K562 (cell line): Measurements from ENCODE around the gene GSTM1. TPM values are rescaled to one million over a fixed set of nuclear protein-coding genes. Genes with fewer than 3 reads are reported as not detected.

Source experiments
- AFF1 ChIP-seq, 2 experiments: fragments of 450-650 bp; IDR thresholded peaks; 2 replicates each; pipeline ENCODE4 v1.6.1; 2018; ENCODE audit warnings: mild to moderate bottlenecking in 2 of 2, low read depth in 1 of 2; ENCODE audit not compliant: partially characterized antibody in 2 of 2
- CCNT2 ChIP-seq: IDR thresholded peaks from 2 replicates; pipeline ENCODE4 v1.6.1; 2011; ENCODE audit warnings: borderline replicate concordance, low read depth, mild to moderate bottlenecking, moderate library complexity, mixed read lengths, low read length; ENCODE audit not compliant: insufficient read length; ENCODE audit errors: extremely low read depth
- EGR1 ChIP-seq: fragments of 450-650 bp; conservative IDR thresholded peaks from 2 replicates; pipeline ENCODE4 v1.6.1; 2017; ENCODE audit warnings: mild to moderate bottlenecking
- FOXK2 ChIP-seq, 2 experiments: fragments of 450-650 bp; IDR thresholded peaks in 1 of 2; conservative IDR thresholded peaks in 1 of 2; 2 replicates each; pipeline ENCODE4 v1.6.1; 2016; ENCODE audit warnings: low read depth in 2 of 2, mild to moderate bottlenecking in 1 of 2
- FOXP4 ChIP-seq: sonication (generic); formaldehyde crosslinking; IDR thresholded peaks from 2 replicates; pipeline ENCODE4 v1.8.0; 2022; ENCODE audit warnings: mild to moderate bottlenecking, missing genetic modification reagents, borderline replicate concordance
- HLTF ChIP-seq: fragments of 450-650 bp; IDR thresholded peaks from 2 replicates; pipeline ENCODE4 v1.6.1; 2016
- PCBP2 ChIP-seq: fragments of 200-400 bp; formaldehyde crosslinking; IDR thresholded peaks from 2 replicates; pipeline ENCODE4 v1.6.1; 2018; ENCODE audit warnings: low read length, low read depth, mild to moderate bottlenecking, moderate library complexity; ENCODE audit not compliant: poor library complexity, severe bottlenecking
- POLR2AphosphoS2 ChIP-seq: IDR thresholded peaks from 2 replicates; pipeline ENCODE4 v1.6.1; 2012; ENCODE audit warnings: low read length, improper control_type of control experiment
- RCOR1 ChIP-seq, 2 experiments: IDR thresholded peaks; 2 replicates each; pipeline ENCODE4 v1.6.1; 2012; ENCODE audit warnings: low read depth in 2 of 2, low read length in 2 of 2, borderline replicate concordance in 1 of 2, improper control_type of control experiment in 1 of 2
- RUNX1 ChIP-seq: sonication (generic); IDR thresholded peaks from 2 replicates; pipeline ENCODE4 v1.6.1; 2016; ENCODE audit warnings: antibody characterized with exemption, low read depth
- SMARCA5 ChIP-seq: fragments of 450-650 bp; IDR thresholded peaks from 2 replicates; pipeline ENCODE4 v1.6.1; 2016
- SRSF9 ChIP-seq: fragments of 200-400 bp; formaldehyde crosslinking; IDR thresholded peaks from 2 replicates; pipeline ENCODE4 v1.6.1; 2017; ENCODE audit warnings: low read depth, low read length, borderline replicate concordance
- TAF7 ChIP-seq: fragments of 450-650 bp; IDR thresholded peaks from 2 replicates; pipeline ENCODE4 v1.6.1; 2016; ENCODE audit warnings: missing genetic modification characterization, missing compliant biosample characterization
- USF1 ChIP-seq: sonication (generic); formaldehyde crosslinking; IDR thresholded peaks from 2 replicates; pipeline ENCODE4 v1.9.0; 2022; ENCODE audit warnings: mild to moderate bottlenecking, missing genetic modification reagents
- ZNF24 ChIP-seq: fragments of 450-650 bp; IDR thresholded peaks from 2 replicates; pipeline ENCODE4 v1.6.1; 2016
- ZNF589 ChIP-seq: fragments of 200-800 bp; sonication (Bioruptor generic); IDR thresholded peaks from 2 replicates; pipeline ENCODE4 v1.6.1; 2016; ENCODE audit warnings: low read depth, missing genetic modification characterization, missing compliant biosample characterization
- ZNF830 ChIP-seq: fragments of 250-450 bp; sonication (Bioruptor Pico); IDR thresholded peaks from 2 replicates; pipeline ENCODE4 v1.5.0; 2021; ENCODE audit warnings: mild to moderate bottlenecking
- polyA plus RNA-seq, 8 experiments: library from polyadenylated mRNA; depleted of rRNA in 4 of 8; stranded (reverse) in 5 of 8; unstranded in 3 of 8; fragments of >200 nt; fragmentation: Nextera tagmentation in 2 of 8; fragmentation: Illumina TruSeq in 1 of 8; extraction: Ambion mirVana in 2 of 8; extraction: Trizol in 1 of 8; gene quantifications; 2 replicates each; pipeline versions ENCODE4 v1.2.1 to v1.2.3, GENCODE V29; 2011 to 2014; ENCODE audit warnings: inconsistent platforms in 1 of 8, missing spikeins in 1 of 8
- total RNA-seq, 7 experiments: library from RNA; depleted of rRNA in 6 of 7; stranded (reverse); fragments of >200 nt in 6 of 7; fragmentation: Illumina TruSeq in 2 of 7; extraction: Trizol in 2 of 7; gene quantifications; 2 replicates each; pipeline versions ENCODE4 v1.2.1 to v1.2.3, GENCODE V29; 2011 to 2021; ENCODE audit warnings: low replicate concordance in 1 of 7
- TF ChIP-seq, protein P1 (sequence below): sonication (generic); formaldehyde crosslinking; IDR thresholded peaks from 2 replicates; pipeline ENCODE4 v1.8.0; 2023; ENCODE audit warnings: mild to moderate bottlenecking, missing genetic modification reagents
- TF ChIP-seq, protein P2 (sequence below): fragments of 250-450 bp; sonication (Bioruptor Pico); IDR thresholded peaks from 2 replicates; pipeline ENCODE4 v1.4.0; 2020; ENCODE audit warnings: mild to moderate bottlenecking

Gene GSTM1
- total and polyA plus RNA-seq, 9 of the 15 experiments (the other 6 are each of a cell fraction or from before 2014, with no cell fraction given), result not detected

DNA sequence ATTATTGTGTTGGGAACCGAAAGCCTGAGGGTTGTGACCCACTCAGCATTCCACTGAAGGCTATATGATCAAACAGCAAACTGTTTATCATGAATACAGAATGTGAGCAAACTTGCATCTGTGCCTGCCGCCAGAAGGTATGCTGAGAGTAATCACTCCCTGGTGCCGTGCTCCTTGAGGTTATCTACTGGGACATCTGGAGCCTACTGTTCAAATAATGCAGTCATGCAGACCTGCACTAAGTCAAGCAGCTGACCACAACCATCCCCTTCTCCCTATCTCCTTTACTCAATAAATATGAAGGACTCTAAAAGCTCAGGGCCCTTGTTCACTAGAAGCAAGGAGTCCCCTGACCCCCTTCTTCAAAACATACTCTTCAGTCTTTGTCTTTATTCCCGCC, 37.9 kb downstream of the GSTM1 start (continued):
- TF ChIP-seq HLTF (0 out of 2 replicates have a peak, but pooled peaks have one; percentile 33), TAF7 (tag) (no peak), AFF1 (IDR thresholded peaks at IDR 0.05; ENCODE audit: low read depth in 1 of 2, partially characterized antibody in 2 of 2) (peak in 1 of 2 experiments; percentile 55), CCNT2 (peak; percentile 53), FOXK2 (conservative IDR thresholded peaks at IDR 0.05 in 1 of 2, IDR thresholded peaks at IDR 0.05 in 1 of 2; ENCODE audit: low read depth in 2 of 2) (0 out of 4 replicates have a peak, but pooled peaks of 1 of the 2 experiments have one; percentile 30), PCBP2 (no peak), RUNX1 (no peak), POLR2AphosphoS2 (no peak), ZNF830 (CRISPR knock-in tag) (no peak), RCOR1 (IDR thresholded peaks at IDR 0.05; ENCODE audit: borderline replicate concordance in 1 of 2, low read depth in 2 of 2, low read length in 2 of 2) (peak; percentile 36 to 74; a peak in 2 of 4 replicates), ZNF589 (CRISPR knock-in tag) (no peak), USF1 (CRISPR knock-in tag) (0 out of 2 replicates have a peak, but pooled peaks have one; percentile 22), EGR1 (no peak), ZNF24 (peak; percentile 56; the same call in 1 of the 2 replicates), SRSF9 (no peak), FOXP4 (no peak), SMARCA5 (no peak)
- TF ChIP-seq, protein P1, sequence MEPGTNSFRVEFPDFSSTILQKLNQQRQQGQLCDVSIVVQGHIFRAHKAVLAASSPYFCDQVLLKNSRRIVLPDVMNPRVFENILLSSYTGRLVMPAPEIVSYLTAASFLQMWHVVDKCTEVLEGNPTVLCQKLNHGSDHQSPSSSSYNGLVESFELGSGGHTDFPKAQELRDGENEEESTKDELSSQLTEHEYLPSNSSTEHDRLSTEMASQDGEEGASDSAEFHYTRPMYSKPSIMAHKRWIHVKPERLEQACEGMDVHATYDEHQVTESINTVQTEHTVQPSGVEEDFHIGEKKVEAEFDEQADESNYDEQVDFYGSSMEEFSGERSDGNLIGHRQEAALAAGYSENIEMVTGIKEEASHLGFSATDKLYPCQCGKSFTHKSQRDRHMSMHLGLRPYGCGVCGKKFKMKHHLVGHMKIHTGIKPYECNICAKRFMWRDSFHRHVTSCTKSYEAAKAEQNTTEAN, result no peak
- TF ChIP-seq, protein P2, sequence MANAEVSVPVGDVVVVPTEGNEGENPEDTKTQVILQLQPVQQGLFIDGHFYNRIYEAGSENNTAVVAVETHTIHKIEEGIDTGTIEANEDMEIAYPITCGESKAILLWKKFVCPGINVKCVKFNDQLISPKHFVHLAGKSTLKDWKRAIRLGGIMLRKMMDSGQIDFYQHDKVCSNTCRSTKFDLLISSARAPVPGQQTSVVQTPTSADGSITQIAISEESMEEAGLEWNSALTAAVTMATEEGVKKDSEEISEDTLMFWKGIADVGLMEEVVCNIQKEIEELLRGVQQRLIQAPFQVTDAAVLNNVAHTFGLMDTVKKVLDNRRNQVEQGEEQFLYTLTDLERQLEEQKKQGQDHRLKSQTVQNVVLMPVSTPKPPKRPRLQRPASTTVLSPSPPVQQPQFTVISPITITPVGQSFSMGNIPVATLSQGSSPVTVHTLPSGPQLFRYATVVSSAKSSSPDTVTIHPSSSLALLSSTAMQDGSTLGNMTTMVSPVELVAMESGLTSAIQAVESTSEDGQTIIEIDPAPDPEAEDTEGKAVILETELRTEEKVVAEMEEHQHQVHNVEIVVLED (CRISPR knock-in tag), result no peak
